Activated B cell treated with CpG ODN at 0.5 μM for 24 hours (primary cell): Measurements from ENCODE around the gene ATP2B2. TPM values are rescaled to one million over a fixed set of nuclear protein-coding genes. Genes with fewer than 3 reads are reported as not detected.

ENCODE experiments used
- ATAC-seq: fragments of 200-7000 bp; cut with Tn5 transposase; one replicate; pipeline ENCODE4 v1.10.0; 2021; ENCODE audit warnings: low read depth, mild to moderate bottlenecking, moderate library complexity
- CTCF ChIA-PET: fragments of 350-600 bp; sonication (Branson Sonifier 250); formaldehyde crosslinking; loops from one replicate; lab custom pipeline; 2021; ENCODE audit warnings: antibody characterized with exemption; lab: Charles Lee
- POLR2A ChIA-PET: fragments of 350-600 bp; sonication (Branson Sonifier 250); formaldehyde crosslinking; loops from one replicate; lab custom pipeline; 2021; ENCODE audit warnings: antibody characterized with exemption; lab: Charles Lee
- DNase-seq: peaks from one replicate; pipeline ENCODE4 v3.0.0; 2022
- H3K27ac Mint-ChIP-seq: one replicate; pipeline ENCODE4 v1.8.0; 2020; ENCODE audit warnings: mixed read lengths
- H3K27me3 Mint-ChIP-seq: one replicate; pipeline ENCODE4 v1.8.0; 2021; ENCODE audit warnings: mixed read lengths
- H3K36me3 Mint-ChIP-seq: one replicate; pipeline ENCODE4 v1.8.0; 2021; ENCODE audit warnings: low read depth, mixed read lengths
- H3K4me1 Mint-ChIP-seq: one replicate; pipeline ENCODE4 v1.8.0; 2021; ENCODE audit warnings: mixed read lengths
- H3K4me3 Mint-ChIP-seq: one replicate; pipeline ENCODE4 v1.8.0; 2020; ENCODE audit warnings: mild to moderate bottlenecking, mixed read lengths
- H3K9me3 Mint-ChIP-seq: one replicate; pipeline ENCODE4 v1.8.0; 2020; ENCODE audit warnings: mixed read lengths
- CTCF ChIP-seq: fragments of 200-600 bp; IDR thresholded peaks from one replicate; pipeline ENCODE4 v1.8.0; 2022; ENCODE audit warnings: antibody characterized with exemption, mild to moderate bottlenecking
- intact Hi-C: fragments of 100-400 bp; cut with micrococcal nuclease; formaldehyde crosslinking; loops from one replicate; pipeline ENCODE4 v1.15.1; 2024
- total RNA-seq: library from RNA; stranded (reverse); gene quantifications from 2 replicates; pipeline ENCODE4 v1.2.3, GENCODE V29; 2022

The ATP2B2 gene
- total RNA-seq, 1 donor from 2014 or later: not detected

GRCh38 chr3:10510743-10511432 is 5.5 kb upstream of the ATP2B2 start:
- H3K9me3 Mint-ChIP-seq: no peaks in the 10 kb centered on the region
- CTCF ChIA-PET: no interaction called here
- peaks cover 7% of the 10 kb centered on the region for H3K27me3 Mint-ChIP-seq
- H3K4me3 Mint-ChIP-seq: no peak overlapping the region
- POLR2A ChIA-PET: no interaction called here
- no peak for TF ChIP-seq CTCF
- no peak overlapping the region for H3K27ac Mint-ChIP-seq
- H3K36me3 Mint-ChIP-seq: no peaks in the 10 kb centered on the region
- DNase-seq (no peak), ATAC-seq (no peak)
- H3K4me1 Mint-ChIP-seq: no peaks in the 10 kb centered on the region
- intact Hi-C loops: no loop called here

- Mint-ChIP-seq H3K27ac (no peak overlapping the region), H3K9me3 (no peaks in the 10 kb centered on the region), H3K4me3 (no peak overlapping the region), H3K36me3 (no peaks in the 10 kb centered on the region), H3K4me1 (peaks cover 3% of the 10 kb centered on the region), H3K27me3 (peaks cover 7% of the 10 kb centered on the region)
- ChIA-PET CTCF (no interaction called here), POLR2A (no interaction called here)
- no peak for ATAC-seq
- no peak for DNase-seq
- intact Hi-C loops: no loop called here
- no peak for TF ChIP-seq CTCF
Observed at GRCh38 chr3:10510086-10510742, 4.8 kb upstream of the ATP2B2 start.

GRCh38 chr3:10509325-10509724 is 3.9 kb upstream of the ATP2B2 start:
- Mint-ChIP-seq H3K36me3 (no peaks in the 10 kb centered on the region), H3K9me3 (no peaks in the 10 kb centered on the region), H3K27ac (no peak overlapping the region), H3K4me1 (peaks cover 7% of the 10 kb centered on the region), H3K4me3 (no peak overlapping the region), H3K27me3 (peaks cover 12% of the 10 kb centered on the region)
- CTCF ChIA-PET: no interaction called here
- POLR2A ChIA-PET: no interaction called here
- no peak for ATAC-seq
- no peak for TF ChIP-seq CTCF
- intact Hi-C loops: no loop called here
- no peak for DNase-seq

- Mint-ChIP-seq H3K4me1 (peaks cover 7% of the 10 kb centered on the region), H3K27me3 (peaks cover 16% of the 10 kb centered on the region), H3K4me3 (no peak overlapping the region), H3K9me3 (no peaks in the 10 kb centered on the region), H3K36me3 (no peaks in the 10 kb centered on the region), H3K27ac (no peak overlapping the region)
- ATAC-seq (no peak), DNase-seq (no peak)
- ChIA-PET POLR2A (no interaction called here), CTCF (no interaction called here)
- no peak for TF ChIP-seq CTCF
- intact Hi-C loops: no loop called here
Observed at GRCh38 chr3:10508619-10509260, 3.4 kb upstream of the ATP2B2 start.

- DNase-seq (no peak), ATAC-seq (no peak)
- Mint-ChIP-seq H3K4me3 (no peak overlapping the region), H3K27me3 (peaks cover 17% of the 10 kb centered on the region), H3K27ac (no peak overlapping the region), H3K36me3 (no peaks in the 10 kb centered on the region), H3K4me1 (peaks cover 7% of the 10 kb centered on the region), H3K9me3 (no peaks in the 10 kb centered on the region)
- intact Hi-C loops: no loop called here
- POLR2A ChIA-PET: no interaction called here
- no peak for TF ChIP-seq CTCF
- CTCF ChIA-PET: no interaction called here
Observed at GRCh38 chr3:10508235-10508618, 2.8 kb upstream of the ATP2B2 start.
